Nephron progenitor cell (in vitro differentiated cells): Measurements from ENCODE around the gene DDIAS.

Source experiments
- DNase-seq: peaks from one replicate; pipeline ENCODE4 v3.0.0; 2021
- H3K27ac Mint-ChIP-seq: 2 replicates; pipeline ENCODE4 v1.8.0; 2021; ENCODE audit warnings: mild to moderate bottlenecking, moderate library complexity, mixed read lengths
- H3K27me3 Mint-ChIP-seq: 2 replicates; pipeline ENCODE4 v1.8.0; 2021; ENCODE audit warnings: mild to moderate bottlenecking, low read depth, mixed read lengths; ENCODE audit not compliant: poor library complexity
- H3K36me3 Mint-ChIP-seq: 2 replicates; pipeline ENCODE4 v1.8.0; 2021; ENCODE audit warnings: low read depth, mixed read lengths
- H3K4me1 Mint-ChIP-seq: 2 replicates; pipeline ENCODE4 v1.8.0; 2021; ENCODE audit warnings: mixed read lengths
- H3K4me3 Mint-ChIP-seq: 2 replicates; pipeline ENCODE4 v1.8.0; 2021; ENCODE audit warnings: mild to moderate bottlenecking, moderate library complexity, mixed read lengths
- H3K9me3 Mint-ChIP-seq: 2 replicates; pipeline ENCODE4 v1.8.0; 2021; ENCODE audit warnings: mild to moderate bottlenecking, moderate library complexity, mixed read lengths
- TF ChIP-seq, protein P1 (sequence below): fragments of 200-600 bp; sonication (generic); IDR thresholded peaks from 2 replicates; pipeline ENCODE4 v1.5.0; 2021; ENCODE audit warnings: antibody characterized with exemption

The DDIAS gene

DNA sequence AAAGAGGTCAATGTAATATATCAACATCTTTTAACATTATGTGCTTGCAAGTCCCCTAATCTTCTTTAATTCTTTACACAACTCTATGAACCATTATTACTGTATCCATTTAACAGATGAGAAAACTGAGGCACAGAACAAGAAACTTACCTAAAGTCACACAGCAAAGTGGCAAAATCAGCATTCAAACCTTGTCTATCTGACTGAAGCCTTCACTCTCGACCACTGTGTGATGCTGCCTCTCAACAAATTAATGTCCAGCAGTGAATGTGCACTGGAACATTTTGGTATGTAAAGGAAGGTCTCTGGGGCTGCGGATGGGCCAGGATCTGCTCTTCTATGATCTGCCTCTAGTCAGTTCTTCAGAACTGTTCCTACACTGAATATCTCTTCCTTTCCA lies 43.4 kb upstream of the DDIAS start:
- Mint-ChIP-seq H3K4me3 (no peak overlapping the region), H3K27ac (peak overlapping the region; percentile 33), H3K9me3 (peaks cover 25% of the 10 kb centered on the region), H3K27me3 (no peaks in the 10 kb centered on the region), H3K4me1 (no peaks in the 10 kb centered on the region), H3K36me3 (peaks cover 43% of the 10 kb centered on the region)
- TF ChIP-seq, protein P1, sequence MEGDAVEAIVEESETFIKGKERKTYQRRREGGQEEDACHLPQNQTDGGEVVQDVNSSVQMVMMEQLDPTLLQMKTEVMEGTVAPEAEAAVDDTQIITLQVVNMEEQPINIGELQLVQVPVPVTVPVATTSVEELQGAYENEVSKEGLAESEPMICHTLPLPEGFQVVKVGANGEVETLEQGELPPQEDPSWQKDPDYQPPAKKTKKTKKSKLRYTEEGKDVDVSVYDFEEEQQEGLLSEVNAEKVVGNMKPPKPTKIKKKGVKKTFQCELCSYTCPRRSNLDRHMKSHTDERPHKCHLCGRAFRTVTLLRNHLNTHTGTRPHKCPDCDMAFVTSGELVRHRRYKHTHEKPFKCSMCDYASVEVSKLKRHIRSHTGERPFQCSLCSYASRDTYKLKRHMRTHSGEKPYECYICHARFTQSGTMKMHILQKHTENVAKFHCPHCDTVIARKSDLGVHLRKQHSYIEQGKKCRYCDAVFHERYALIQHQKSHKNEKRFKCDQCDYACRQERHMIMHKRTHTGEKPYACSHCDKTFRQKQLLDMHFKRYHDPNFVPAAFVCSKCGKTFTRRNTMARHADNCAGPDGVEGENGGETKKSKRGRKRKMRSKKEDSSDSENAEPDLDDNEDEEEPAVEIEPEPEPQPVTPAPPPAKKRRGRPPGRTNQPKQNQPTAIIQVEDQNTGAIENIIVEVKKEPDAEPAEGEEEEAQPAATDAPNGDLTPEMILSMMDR: no peak
- no peak for DNase-seq

DNA sequence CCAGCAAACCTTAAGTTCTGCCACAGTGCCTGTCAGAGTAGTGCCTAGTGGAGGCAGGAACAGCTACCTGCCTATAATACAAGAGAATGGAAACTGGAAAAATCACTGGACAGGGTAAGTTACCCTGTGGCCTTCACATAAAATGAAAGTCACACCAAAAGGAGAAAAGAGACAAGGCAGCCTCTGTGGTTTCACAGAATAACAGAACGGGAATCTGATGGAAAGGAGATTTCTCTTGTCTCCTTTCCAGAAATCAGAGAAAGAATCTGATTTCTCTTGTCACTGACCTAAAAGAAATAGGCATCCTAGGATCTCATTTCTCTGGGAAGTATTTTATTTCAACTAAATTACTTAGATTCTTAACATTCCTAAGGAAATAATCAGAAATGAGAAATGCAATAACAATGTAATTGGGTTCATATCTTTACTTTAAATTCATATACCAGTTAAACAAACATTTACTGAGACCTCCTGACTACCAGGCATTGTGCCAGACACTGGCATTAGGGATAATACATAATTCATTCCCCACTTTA lies 42.9 kb upstream of the DDIAS start:
- Mint-ChIP-seq H3K27ac (peak overlapping the region; percentile 33), H3K27me3 (no peaks in the 10 kb centered on the region), H3K36me3 (peaks cover 38% of the 10 kb centered on the region), H3K9me3 (peaks cover 24% of the 10 kb centered on the region), H3K4me3 (no peak overlapping the region), H3K4me1 (no peaks in the 10 kb centered on the region)
- no peak for DNase-seq
- TF ChIP-seq, protein P1: no peak

DNA sequence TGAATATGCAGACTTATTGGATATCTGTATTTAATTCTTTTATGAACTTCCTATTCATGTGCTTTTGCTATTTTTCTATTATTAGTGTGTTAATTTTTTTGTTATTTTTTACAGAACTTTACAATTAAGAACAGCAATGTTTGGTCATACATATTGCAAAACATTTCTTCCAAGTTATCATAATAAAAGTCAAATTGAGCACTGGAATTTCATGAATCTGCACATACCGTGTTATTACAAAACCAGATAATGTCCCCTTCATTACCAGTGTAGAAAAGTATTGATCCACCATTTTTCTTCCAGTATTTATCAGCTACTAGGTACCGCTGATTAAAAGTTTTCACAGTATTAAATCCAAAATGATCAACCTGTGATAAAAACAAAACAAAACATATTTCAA lies 41.8 kb upstream of the DDIAS start:
- no peak for DNase-seq
- Mint-ChIP-seq H3K27me3 (no peaks in the 10 kb centered on the region), H3K9me3 (peaks cover 12% of the 10 kb centered on the region), H3K36me3 (peaks cover 27% of the 10 kb centered on the region), H3K4me1 (peaks cover 5% of the 10 kb centered on the region), H3K4me3 (no peak overlapping the region), H3K27ac (no peak overlapping the region)
- TF ChIP-seq, protein P1: no peak

DNA sequence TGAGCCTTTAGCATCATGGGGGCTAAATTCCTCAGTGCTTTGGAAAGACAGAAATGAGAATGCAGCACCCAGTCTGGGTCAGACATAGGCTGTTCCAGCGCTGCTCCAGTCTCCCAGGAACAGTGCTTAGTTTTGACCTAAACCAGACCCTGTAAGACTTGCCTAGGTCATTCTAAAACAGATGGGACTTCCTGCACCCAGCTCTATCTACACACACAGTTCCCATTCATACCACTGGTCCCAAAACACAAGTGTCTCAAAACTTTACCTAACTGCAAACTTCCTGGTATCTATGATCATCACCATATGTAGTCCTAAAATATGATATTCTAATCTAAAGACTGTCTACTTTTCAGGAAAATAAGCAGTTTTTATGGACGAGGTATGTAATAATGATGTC lies 39.2 kb upstream of the DDIAS start:
- H3K27me3 Mint-ChIP-seq: no peaks in the 10 kb centered on the region
- H3K4me1 Mint-ChIP-seq: peaks cover 11% of the 10 kb centered on the region
- TF ChIP-seq, protein P1: no peak
- no peak overlapping the region for H3K4me3 Mint-ChIP-seq
- H3K36me3 Mint-ChIP-seq: peaks cover 10% of the 10 kb centered on the region
- H3K27ac Mint-ChIP-seq: no peak overlapping the region
- H3K9me3 Mint-ChIP-seq: no peaks in the 10 kb centered on the region
- no peak for DNase-seq

DNA sequence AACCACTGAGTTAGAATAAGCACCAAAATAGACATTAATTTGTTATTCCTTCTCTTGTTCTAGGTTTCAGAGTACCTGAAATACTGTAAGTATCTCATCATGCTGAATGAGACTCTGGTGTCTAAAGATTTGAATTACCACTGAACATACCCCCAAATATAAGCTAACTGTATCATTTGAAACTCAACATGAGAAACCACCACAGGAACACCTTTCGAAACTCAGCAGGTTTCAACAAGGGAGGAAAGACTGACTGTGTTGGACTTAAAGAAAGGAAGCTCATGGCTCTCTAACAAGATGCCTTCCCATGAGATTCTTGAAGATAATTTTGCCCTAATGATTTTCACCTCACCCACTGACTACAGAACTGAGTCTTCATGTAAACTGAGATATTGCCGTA lies 38.3 kb upstream of the DDIAS start:
- H3K27me3 Mint-ChIP-seq: no peaks in the 10 kb centered on the region
- no peaks in the 10 kb centered on the region for H3K9me3 Mint-ChIP-seq
- no peak overlapping the region for H3K4me3 Mint-ChIP-seq
- no peak overlapping the region for H3K27ac Mint-ChIP-seq
- peaks cover 4% of the 10 kb centered on the region for H3K36me3 Mint-ChIP-seq
- TF ChIP-seq, protein P1: no peak
- peaks cover 15% of the 10 kb centered on the region for H3K4me1 Mint-ChIP-seq
- no peak for DNase-seq

DNA sequence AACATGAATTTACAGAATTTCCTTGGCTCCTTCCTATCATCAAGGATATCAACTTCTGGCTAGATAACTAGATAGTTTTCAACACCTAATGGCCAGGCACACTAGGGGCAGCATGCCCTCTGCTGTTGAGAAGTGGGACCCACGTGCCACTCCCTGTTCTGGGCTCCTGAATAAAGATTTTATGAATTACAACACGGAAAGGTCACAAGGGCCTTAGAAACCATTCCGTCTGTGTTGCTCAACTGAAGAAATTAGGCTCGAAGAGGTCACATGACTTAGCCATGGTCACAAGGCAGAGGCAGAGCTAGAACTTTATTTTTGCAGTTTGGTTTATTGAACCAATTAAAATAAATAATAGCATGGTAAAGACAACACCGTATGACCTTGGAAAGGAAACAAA lies 37.3 kb upstream of the DDIAS start:
- Mint-ChIP-seq H3K4me3 (no peak overlapping the region), H3K27ac (peak overlapping the region; percentile 27), H3K4me1 (peaks cover 15% of the 10 kb centered on the region), H3K9me3 (no peaks in the 10 kb centered on the region), H3K27me3 (no peaks in the 10 kb centered on the region), H3K36me3 (no peaks in the 10 kb centered on the region)
- TF ChIP-seq, protein P1: peak; percentile 47
- peak; percentile 31 for DNase-seq
